ENCODE results near the gene GFPT2. TPM values are rescaled to one million over a fixed set of nuclear protein-coding genes. Genes with fewer than 3 reads are reported as not detected.

Gene GFPT2
- total and polyA plus RNA-seq, 8 donors = 5.2 to 17.6 (median 8.9) TPM

DNA sequence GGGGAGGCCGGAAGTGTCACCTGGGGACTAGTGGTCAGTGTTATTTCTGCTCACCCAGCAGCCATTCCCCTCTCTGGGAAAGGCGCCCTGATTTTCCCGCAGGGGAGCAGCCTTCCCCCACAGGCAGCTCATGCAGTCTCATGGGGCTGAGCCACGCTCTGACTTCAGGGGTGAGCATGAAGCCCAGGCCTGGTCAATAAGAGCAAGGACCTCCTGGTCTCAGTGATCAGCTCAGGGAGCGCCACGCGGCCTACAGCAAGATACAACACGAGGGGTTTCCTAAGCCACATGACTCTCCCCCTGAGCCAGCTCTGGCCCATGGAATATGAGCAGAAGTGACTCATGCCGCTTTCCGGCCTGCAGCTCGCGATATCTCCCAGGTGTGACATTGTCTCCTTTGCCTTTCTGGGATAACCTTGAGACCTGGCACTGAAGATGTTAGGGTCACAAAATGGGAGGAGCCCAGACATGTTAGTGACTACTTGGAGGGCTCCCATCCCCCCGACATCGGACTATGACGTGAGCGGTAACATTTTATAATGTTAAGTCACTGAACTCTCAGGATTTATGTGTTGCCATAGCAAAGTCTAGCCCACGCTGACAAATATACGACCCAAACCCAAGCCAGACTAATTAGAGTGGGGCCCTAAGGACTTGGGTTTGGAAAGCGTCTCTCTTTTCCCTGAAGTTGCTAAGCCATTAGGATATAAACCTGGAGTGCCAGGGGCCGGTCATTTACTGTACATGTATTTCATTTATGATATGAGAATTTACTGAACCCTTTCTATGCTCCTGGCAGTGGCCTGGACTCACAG, 46.5 kb upstream of the GFPT2 start:
- Histone ChIP-seq H3K9me3 (peaks cover 0 to 3% of the 10 kb centered on the region in 2 donors), H3K4me1 (no peaks in the 10 kb centered on the region), H3K27me3 (no peaks in the 10 kb centered on the region), H3K27ac (no peak overlapping the region), H3K4me3 (no peak overlapping the region), H3K36me3 (no peaks in the 10 kb centered on the region)
- intact Hi-C loops (cut with DNase I) = no loop called here
- DNase-seq (no peak), ATAC-seq (no peak)
- TF ChIP-seq, protein P1, sequence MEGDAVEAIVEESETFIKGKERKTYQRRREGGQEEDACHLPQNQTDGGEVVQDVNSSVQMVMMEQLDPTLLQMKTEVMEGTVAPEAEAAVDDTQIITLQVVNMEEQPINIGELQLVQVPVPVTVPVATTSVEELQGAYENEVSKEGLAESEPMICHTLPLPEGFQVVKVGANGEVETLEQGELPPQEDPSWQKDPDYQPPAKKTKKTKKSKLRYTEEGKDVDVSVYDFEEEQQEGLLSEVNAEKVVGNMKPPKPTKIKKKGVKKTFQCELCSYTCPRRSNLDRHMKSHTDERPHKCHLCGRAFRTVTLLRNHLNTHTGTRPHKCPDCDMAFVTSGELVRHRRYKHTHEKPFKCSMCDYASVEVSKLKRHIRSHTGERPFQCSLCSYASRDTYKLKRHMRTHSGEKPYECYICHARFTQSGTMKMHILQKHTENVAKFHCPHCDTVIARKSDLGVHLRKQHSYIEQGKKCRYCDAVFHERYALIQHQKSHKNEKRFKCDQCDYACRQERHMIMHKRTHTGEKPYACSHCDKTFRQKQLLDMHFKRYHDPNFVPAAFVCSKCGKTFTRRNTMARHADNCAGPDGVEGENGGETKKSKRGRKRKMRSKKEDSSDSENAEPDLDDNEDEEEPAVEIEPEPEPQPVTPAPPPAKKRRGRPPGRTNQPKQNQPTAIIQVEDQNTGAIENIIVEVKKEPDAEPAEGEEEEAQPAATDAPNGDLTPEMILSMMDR (IDR thresholded peaks at IDR 0.05) = no peak

DNA sequence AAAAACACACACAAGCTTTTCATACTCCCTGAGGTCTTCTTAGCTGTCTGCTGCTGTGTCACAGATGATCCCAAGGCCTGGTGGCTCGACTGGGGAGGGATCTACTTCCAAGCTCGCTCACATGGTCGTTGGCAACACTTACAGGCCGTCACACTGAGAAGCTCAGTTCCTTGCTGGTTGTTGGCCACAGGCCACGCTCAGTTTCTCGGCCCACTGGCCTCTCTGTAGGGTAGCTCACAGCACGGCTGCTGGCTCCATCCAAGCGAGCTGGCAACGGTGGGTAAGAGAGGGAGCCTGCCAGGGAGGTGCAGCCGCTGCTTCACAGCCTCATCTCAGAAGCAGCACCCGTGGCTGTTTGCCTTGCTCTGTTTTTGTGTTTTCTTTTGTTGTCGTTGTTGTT, 43.8 kb upstream of the GFPT2 start:
- intact Hi-C loops (cut with DNase I) = no loop called here
- TF ChIP-seq, protein P1 (IDR thresholded peaks at IDR 0.05) = no peak
- H3K27ac ChIP-seq = no peak overlapping the region
- H3K4me3 ChIP-seq = no peak overlapping the region
- ATAC-seq (no peak), DNase-seq (no peak)
- H3K4me1 ChIP-seq = no peaks in the 10 kb centered on the region
- no peaks in the 10 kb centered on the region for H3K27me3 ChIP-seq
- no peaks in the 10 kb centered on the region for H3K36me3 ChIP-seq
- H3K9me3 ChIP-seq = peaks cover 0 to 1% of the 10 kb centered on the region in 2 donors

DNA sequence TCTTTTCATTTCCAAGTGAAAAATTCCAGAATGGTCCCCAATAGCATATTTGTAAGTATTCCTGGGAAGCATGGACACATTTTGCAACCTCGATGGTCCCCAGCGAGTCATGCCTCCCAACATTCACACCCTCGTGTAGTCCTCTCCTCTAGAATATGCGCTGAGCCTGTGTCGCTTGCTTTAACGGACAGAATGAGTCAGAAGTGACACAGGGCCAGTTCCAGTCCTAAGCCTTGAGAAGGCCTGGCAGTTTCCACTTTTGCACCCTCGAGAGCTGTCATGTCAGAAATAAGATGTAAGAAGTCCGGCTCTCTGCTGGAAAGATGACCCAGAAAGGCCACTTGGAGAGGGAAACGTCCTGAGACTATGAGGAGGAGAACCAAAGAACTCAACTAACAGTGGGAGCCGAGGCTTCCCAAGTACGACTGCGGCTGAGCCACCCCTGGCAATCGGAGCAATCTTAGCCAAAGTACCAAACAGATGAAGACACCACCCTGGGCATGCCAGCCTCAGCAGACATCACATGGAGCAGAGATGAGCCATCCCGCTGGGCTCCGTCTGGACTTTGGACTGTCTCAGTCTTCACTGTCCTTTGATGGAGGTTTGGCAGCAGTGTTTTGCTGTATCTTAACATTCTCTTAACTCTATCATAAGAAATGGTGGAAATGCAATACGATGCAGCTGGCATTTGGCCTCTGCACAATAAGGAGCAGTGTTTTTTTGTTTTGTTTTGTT, 42.6 kb upstream of the GFPT2 start:
- intact Hi-C loops (cut with DNase I) = no loop called here
- no peak for DNase-seq
- no peak for ATAC-seq
- TF ChIP-seq, protein P1 (IDR thresholded peaks at IDR 0.05) = no peak
- Histone ChIP-seq H3K36me3 (no peaks in the 10 kb centered on the region), H3K27me3 (no peaks in the 10 kb centered on the region), H3K4me1 (no peaks in the 10 kb centered on the region), H3K27ac (no peak overlapping the region), H3K9me3 (no peaks in the 10 kb centered on the region), H3K4me3 (no peak overlapping the region)

DNA sequence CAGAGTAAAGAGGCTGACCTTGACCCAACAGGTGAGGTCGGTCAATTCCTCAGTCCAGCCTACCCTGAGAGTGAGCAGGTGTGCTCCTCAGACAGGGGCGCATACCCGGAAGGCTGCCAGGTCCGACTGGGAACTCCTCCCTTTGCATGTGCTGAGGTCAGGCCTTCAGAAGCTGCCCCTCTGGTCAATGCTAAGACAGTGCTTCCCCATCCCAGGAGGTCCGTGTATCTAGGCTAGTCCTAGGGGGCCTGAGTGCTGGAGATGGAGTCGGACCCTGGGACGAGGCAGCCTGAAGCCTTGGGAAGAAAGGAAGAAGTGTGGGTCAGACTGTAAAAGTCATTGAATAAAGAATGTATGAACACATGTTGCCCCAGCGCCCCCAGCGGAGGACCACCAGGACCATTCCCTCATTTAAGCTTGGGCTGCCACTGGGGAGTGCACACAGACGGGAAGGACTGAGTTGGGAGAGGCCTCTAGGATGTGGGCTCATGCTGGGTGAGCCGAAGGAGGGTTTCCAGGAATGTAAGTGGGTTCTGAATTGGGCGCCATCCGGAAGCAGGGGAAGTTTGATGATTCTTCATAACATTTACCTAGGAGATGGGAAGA, 41.0 kb upstream of the GFPT2 start:
- H3K27ac ChIP-seq = no peak overlapping the region
- ATAC-seq (no peak), DNase-seq (peak in 1 of 4 donors; percentile 49)
- H3K4me1 ChIP-seq = no peaks in the 10 kb centered on the region
- intact Hi-C loops (cut with DNase I) = no loop called here
- no peak overlapping the region for H3K4me3 ChIP-seq
- no peaks in the 10 kb centered on the region for H3K27me3 ChIP-seq
- TF ChIP-seq, protein P1 (IDR thresholded peaks at IDR 0.05) = no peak
- H3K36me3 ChIP-seq = no peaks in the 10 kb centered on the region
- no peaks in the 10 kb centered on the region for H3K9me3 ChIP-seq

DNA sequence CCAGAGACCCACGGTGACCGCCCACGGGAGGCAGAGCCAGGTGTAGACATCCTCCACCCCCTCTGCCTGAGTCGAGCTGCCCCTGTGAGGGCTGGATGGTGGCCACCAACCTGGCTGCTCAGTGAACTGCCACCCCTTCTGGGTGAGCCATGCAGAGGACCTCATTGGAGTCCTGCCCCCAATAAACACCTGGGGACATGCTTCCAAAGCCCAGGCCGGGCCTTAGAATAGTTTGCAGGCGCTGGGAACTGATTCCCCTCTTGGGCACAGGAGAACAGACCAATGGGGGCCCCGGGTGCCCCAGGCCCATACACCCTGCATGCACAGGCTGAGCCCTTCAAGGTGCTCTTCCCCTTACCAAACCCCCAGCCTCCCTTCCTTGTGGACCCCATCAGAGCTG, 38.1 kb upstream of the GFPT2 start:
- H3K9me3 ChIP-seq = no peaks in the 10 kb centered on the region
- H3K27me3 ChIP-seq = no peaks in the 10 kb centered on the region
- H3K27ac ChIP-seq = no peak overlapping the region
- TF ChIP-seq, protein P1 (IDR thresholded peaks at IDR 0.05) = no peak
- no peaks in the 10 kb centered on the region for H3K4me1 ChIP-seq
- DNase-seq (peak in 1 of 4 donors; percentile 54), ATAC-seq (no peak)
- intact Hi-C loops (cut with DNase I) = no loop called here
- no peaks in the 10 kb centered on the region for H3K36me3 ChIP-seq
- no peak overlapping the region for H3K4me3 ChIP-seq
